Neural cell (in vitro differentiated cells): ENCODE measurements around the gene CRLF3. TPM values are rescaled to one million over a fixed set of nuclear protein-coding genes. Genes with fewer than 3 reads are reported as not detected.

Experiments used
- H2AFZ ChIP-seq: fragments of 200-600, 300-800 bp; sonication (generic), shearing (Covaris generic); 2 replicates; pipeline ENCODE4 v1.6.0; 2014; ENCODE audit warnings: low read depth, mild to moderate bottlenecking, antibody characterized with exemption, low read length, moderate library complexity
- H3F3A ChIP-seq: fragments of 200-600 bp; shearing (Covaris generic); 2 replicates; pipeline ENCODE4 v1.6.1; 2016; ENCODE audit warnings: mild to moderate bottlenecking, moderate library complexity, mixed read lengths, antibody characterized with exemption, low read length; ENCODE audit not compliant: insufficient read depth, poor library complexity, severe bottlenecking
- H3K27ac ChIP-seq: fragments of 200-600, 300-800 bp; sonication (generic), shearing (Covaris generic); 2 replicates; pipeline ENCODE4 v1.5.1; 2014; ENCODE audit warnings: mild to moderate bottlenecking, low read length, moderate library complexity
- H3K27me3 ChIP-seq: fragments of 300-800, 200-600 bp; sonication (generic), shearing (Covaris generic); 2 replicates; pipeline ENCODE4 v1.6.0; 2014; ENCODE audit warnings: mild to moderate bottlenecking, low read depth, low read length, moderate library complexity; ENCODE audit not compliant: insufficient read depth
- H3K36me3 ChIP-seq: fragments of 300-800, 200-600 bp; sonication (generic), shearing (Covaris generic); 2 replicates; pipeline ENCODE4 v1.5.1; 2014; ENCODE audit warnings: mild to moderate bottlenecking, antibody characterized with exemption, low read length, moderate library complexity; ENCODE audit not compliant: insufficient read depth
- H3K4me2 ChIP-seq: fragments of 300-800, 200-600 bp; sonication (generic), shearing (Covaris generic); 2 replicates; pipeline ENCODE4 v1.6.0; 2014; ENCODE audit warnings: mild to moderate bottlenecking, low read length
- H3K4me3 ChIP-seq: fragments of 300-800, 200-600 bp; sonication (generic), shearing (Covaris generic); 2 replicates; pipeline ENCODE4 v1.5.1; 2014; ENCODE audit warnings: mild to moderate bottlenecking, low read length, moderate library complexity
- H3K79me2 ChIP-seq: fragments of 200-600 bp; shearing (Covaris generic); replicated peaks from 2 replicates; pipeline ENCODE4 v1.6.0; 2014; ENCODE audit warnings: mild to moderate bottlenecking, low read length, moderate library complexity; ENCODE audit not compliant: insufficient read depth
- H3K9ac ChIP-seq: fragments of 300-800, 200-600 bp; sonication (generic), shearing (Covaris generic); 2 replicates; pipeline ENCODE4 v1.6.1; 2016; ENCODE audit warnings: mild to moderate bottlenecking, low read length, mixed read lengths
- H3K9me2 ChIP-seq: fragments of 200-600 bp; shearing (Covaris generic); 2 replicates; pipeline ENCODE4 v1.6.1; 2016; ENCODE audit warnings: mild to moderate bottlenecking, low read length, mixed read lengths; ENCODE audit not compliant: insufficient read depth
- H3K9me3 ChIP-seq: fragments of 200-600, 300-800 bp; sonication (generic), shearing (Covaris generic); 2 replicates; pipeline ENCODE4 v1.6.1; 2016; ENCODE audit warnings: mild to moderate bottlenecking, mixed run types, low read length, moderate library complexity, mixed read lengths
- H4K20me1 ChIP-seq: fragments of 200-600 bp; shearing (Covaris generic); 2 replicates; pipeline ENCODE4 v1.6.1; 2016; ENCODE audit warnings: mild to moderate bottlenecking, mixed run types; ENCODE audit not compliant: insufficient read depth
- CTCF ChIP-seq: fragments of 450-650 bp; IDR thresholded peaks from 2 replicates; pipeline ENCODE4 v1.5.1; 2014; ENCODE audit warnings: antibody characterized with exemption, mild to moderate bottlenecking, moderate library complexity; ENCODE audit not compliant: poor library complexity, severe bottlenecking
- EP300 ChIP-seq: fragments of 450-650 bp; conservative IDR thresholded peaks from 2 replicates; pipeline ENCODE4 v1.6.1; 2014; ENCODE audit warnings: antibody characterized with exemption, mild to moderate bottlenecking, moderate library complexity; ENCODE audit not compliant: poor library complexity, severe bottlenecking
- EZH2 ChIP-seq: fragments of 200-600, 300-800 bp; shearing (Covaris generic), sonication (generic); IDR thresholded peaks from 2 replicates; pipeline ENCODE4 v1.6.1; 2014; ENCODE audit warnings: antibody characterized with exemption, low read length, borderline replicate concordance, mild to moderate bottlenecking; ENCODE audit not compliant: insufficient read depth, poor library complexity, severe bottlenecking
- MXI1 ChIP-seq: fragments of 450-650 bp; conservative IDR thresholded peaks from 2 replicates; pipeline ENCODE4 v1.6.1; 2014; ENCODE audit warnings: antibody characterized with exemption, mild to moderate bottlenecking; ENCODE audit not compliant: poor library complexity, severe bottlenecking
- POLR2AphosphoS5 ChIP-seq: IDR thresholded peaks from 2 replicates; pipeline ENCODE4 v1.6.1; 2012
- RAD21 ChIP-seq: fragments of 450-650 bp; conservative IDR thresholded peaks from 2 replicates; pipeline ENCODE4 v1.6.1; 2014; ENCODE audit warnings: antibody characterized with exemption, mild to moderate bottlenecking, moderate library complexity
- REST ChIP-seq: IDR thresholded peaks from 2 replicates; pipeline ENCODE4 v1.6.1; 2012; ENCODE audit warnings: borderline replicate concordance
- SMC3 ChIP-seq: fragments of 450-650 bp; conservative IDR thresholded peaks from 2 replicates; pipeline ENCODE4 v1.6.1; 2014; ENCODE audit warnings: antibody characterized with exemption, mild to moderate bottlenecking, moderate library complexity; ENCODE audit not compliant: poor library complexity
- TAF1 ChIP-seq: IDR thresholded peaks from 2 replicates; pipeline ENCODE4 v1.6.1; 2012; ENCODE audit warnings: low read depth
- polyA plus RNA-seq: library from polyadenylated mRNA; depleted of rRNA; stranded (reverse); fragments of >200 nt; gene quantifications from 2 replicates; pipeline ENCODE4 v1.2.3, GENCODE V29; 2014

The CRLF3 gene
- polyA plus RNA-seq, 1 donor from 2014 or later, result 6.7 TPM

GRCh38 chr17:30854146-30854545 is 29.7 kb upstream of the CRLF3 start:
- H3K36me3 ChIP-seq, result no peaks in the 10 kb centered on the region

GRCh38 chr17:30848021-30848420 is 23.5 kb upstream of the CRLF3 start:
- Histone ChIP-seq H2AFZ (no peak overlapping the region), H3K27me3 (no peaks in the 10 kb centered on the region), H3K9me2 (no peaks in the 10 kb centered on the region)

More at GRCh38 chr17:30854146-30854545, 29.7 kb upstream of the CRLF3 start:
- Histone ChIP-seq H3K9me2 (no peaks in the 10 kb centered on the region), H3K4me2 (no peak overlapping the region), H4K20me1 (no peaks in the 10 kb centered on the region), H3K9ac (no peak overlapping the region), H3K27ac (no peak overlapping the region), H2AFZ (no peak overlapping the region), H3K79me2 (no peaks in the 10 kb centered on the region), H3K9me3 (no peaks in the 10 kb centered on the region), H3F3A (no peaks in the 10 kb centered on the region), H3K4me3 (no peak overlapping the region), H3K27me3 (no peaks in the 10 kb centered on the region)
- no peak for TF ChIP-seq POLR2AphosphoS5
- no peak for TF ChIP-seq SMC3
- no peak for TF ChIP-seq EP300
- no peak for TF ChIP-seq EZH2
- TF ChIP-seq RAD21, result no peak
- no peak for TF ChIP-seq MXI1
- no peak for TF ChIP-seq CTCF
- no peak for TF ChIP-seq TAF1
- no peak for TF ChIP-seq REST

More at GRCh38 chr17:30848021-30848420, 23.5 kb upstream of the CRLF3 start:
- no peak for TF ChIP-seq SMC3
- no peak for TF ChIP-seq RAD21
- no peak for TF ChIP-seq CTCF
- TF ChIP-seq EP300, result no peak
- Histone ChIP-seq H3K9me3 (no peaks in the 10 kb centered on the region), H4K20me1 (no peaks in the 10 kb centered on the region), H3K36me3 (no peaks in the 10 kb centered on the region), H3K27ac (no peak overlapping the region), H3K4me2 (no peak overlapping the region), H3F3A (no peaks in the 10 kb centered on the region), H3K79me2 (no peaks in the 10 kb centered on the region), H3K9ac (no peak overlapping the region), H3K4me3 (no peak overlapping the region)
